ENCODE measurements around the gene IGF2BP2. TPM values are rescaled to one million over a fixed set of nuclear protein-coding genes. Genes with fewer than 3 reads are reported as not detected.

Gene IGF2BP2
- total and polyA plus RNA-seq, 2 of the 8 experiments (the other 6 are each of a cell fraction or from before 2014, with no cell fraction given): 7.4 to 121 TPM

DNA sequence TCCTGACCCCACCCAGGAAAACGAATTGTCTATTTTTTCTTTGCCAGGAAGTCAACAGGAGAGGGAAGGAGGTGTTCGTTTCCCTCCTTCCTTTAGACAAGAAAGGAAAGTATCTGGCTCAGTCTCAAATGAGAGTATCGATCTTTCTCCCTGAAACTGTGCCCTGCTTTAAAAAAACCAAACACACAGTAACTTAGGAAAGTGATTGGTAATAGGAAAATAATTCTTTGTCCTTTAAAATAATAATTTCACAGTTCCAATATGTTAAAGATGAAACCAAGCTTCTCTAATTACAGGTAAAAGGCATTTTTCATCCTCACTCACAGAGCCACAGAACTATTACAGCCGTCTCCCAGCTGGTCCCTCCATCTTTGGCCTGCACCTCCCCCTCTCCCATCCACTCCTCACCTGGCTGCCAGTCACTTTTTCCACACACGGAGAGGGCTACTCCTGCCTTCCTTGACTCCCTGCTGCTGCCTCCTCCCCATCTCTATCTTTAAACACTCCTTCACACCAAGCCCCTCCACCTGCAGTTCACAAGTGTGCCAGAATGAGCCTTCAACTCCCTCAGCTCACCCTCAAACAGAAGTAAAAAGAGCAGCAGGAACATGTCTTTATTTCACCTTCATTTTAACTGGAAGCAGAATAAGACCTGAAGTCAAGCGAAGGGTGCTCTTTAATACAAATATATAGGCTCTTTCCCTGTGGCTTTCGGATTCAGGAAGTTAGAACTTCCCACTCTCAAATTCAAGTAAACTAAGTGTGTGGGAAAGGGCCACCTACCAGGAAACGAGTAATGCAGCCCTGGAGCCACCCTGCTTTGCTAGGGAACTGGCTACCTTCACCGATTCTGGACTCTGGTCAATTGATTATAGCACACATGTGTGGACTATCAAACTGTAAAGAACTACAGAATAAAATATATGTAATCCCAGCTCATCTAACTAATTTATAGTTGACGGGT lies 122.3 kb downstream of the IGF2BP2 start:
- Histone ChIP-seq H3K4me2 (ENCODE audit: insufficient read depth in 1 of 2, low read depth in 2 of 2, low read length in 2 of 2) (peak overlapping the region in 1 of 2 experiments; percentile 37; a peak in 2 of 4 replicates), H2AK5ac (ENCODE audit: low read depth, low read length) (no peak overlapping the region)
- 68% methylated on average over 10 of the region's 10 CpGs; no CpG with 5 or more reads in 1 of the 2 experiments for WGBS, 2 experiments (ENCODE audit: extremely low coverage in 1 of 2, insufficient coverage in 1 of 2, insufficient read length in 1 of 2, insufficient replicate concordance in 2 of 2, low coverage in 1 of 2, low lambda C conversion rate in 2 of 2, missing lambda C conversion rate in 1 of 2)

More for the DNA sequence above, 122.3 kb downstream of the IGF2BP2 start:
- H4K8ac ChIP-seq (ENCODE audit: extremely low read depth, insufficient read depth, low read length): no peak overlapping the region
- H4K5ac ChIP-seq (ENCODE audit: insufficient read length, low read depth, low read length): no peak overlapping the region
- H2BK12ac ChIP-seq (ENCODE audit: low read depth, low read length): no peak overlapping the region
- H2AFZ ChIP-seq (ENCODE audit: low read length): no peak overlapping the region
- no peak overlapping the region for H3K27ac ChIP-seq (ENCODE audit: low read depth, low read length)
- H3K14ac ChIP-seq (ENCODE audit: insufficient read length): no peak overlapping the region
- ChIA-PET CTCF (ENCODE audit: partially characterized antibody) (interaction anchor here (1.1 to 3.7 kb wide), 8 partner anchors 9 to 202 kb away, joined by 3 to 16 read pairs (median 4); no protein-coding TSS in a partner anchor), POLR2A (ENCODE audit: partially characterized antibody) (interaction anchor here (0.6 to 2.9 kb wide), 2 partner anchors 10 to 435 kb away, joined by 3 to 10 read pairs; no protein-coding TSS in a partner anchor)
- no peaks in the 10 kb centered on the region for H3K23me2 ChIP-seq (ENCODE audit: low read depth, low read length)
- peaks cover 7 to 13% of the 10 kb centered on the region in 2 experiments for H4K20me1 ChIP-seq (replicated peaks in 1 of 2; ENCODE audit: control insufficient read depth in 1 of 2, insufficient read depth in 2 of 2, low read length in 2 of 2)
- H3K27me3 ChIP-seq (replicated peaks in 1 of 4; ENCODE audit: control insufficient read depth in 3 of 4, extremely low read depth in 1 of 4, insufficient read depth in 3 of 4, low read length in 3 of 4): no peaks in the 10 kb centered on the region
- peak overlapping the region; percentile 16; the same call in 1 of the 2 replicates for H3K18ac ChIP-seq (ENCODE audit: extremely low read depth, low read length)
- peaks cover 13% of the 10 kb centered on the region for H3K79me1 ChIP-seq (ENCODE audit: low read depth, low read length)
- H2BK5ac ChIP-seq (ENCODE audit: low read depth, low read length): 0 out of 2 replicates have a peak overlapping the region, but pooled peaks have one; percentile 54
- no peak overlapping the region for H2BK120ac ChIP-seq (replicated peaks; ENCODE audit: low read depth, low read length)
- no peak for FAIRE-seq
- no peaks in the 10 kb centered on the region for H3K36me3 ChIP-seq (ENCODE audit: control insufficient read depth in 2 of 4, insufficient read depth in 4 of 4, low read length in 3 of 4)
- no peak overlapping the region for H3K4ac ChIP-seq (replicated peaks; ENCODE audit: insufficient read length, low read depth, low read length)
- no peak overlapping the region for H3K9ac ChIP-seq (replicated peaks in 1 of 4; ENCODE audit: extremely low read depth in 1 of 4, low read depth in 3 of 4, low read length in 3 of 4)
- H3K56ac ChIP-seq (replicated peaks; ENCODE audit: insufficient read length, low read depth, low read length): no peak overlapping the region
- H3K4me3 ChIP-seq (ENCODE audit: extremely low read depth in 1 of 4, insufficient read depth in 2 of 4, low read depth in 3 of 4, low read length in 4 of 4): no peak overlapping the region
- peaks cover 0 to 92% of the 10 kb centered on the region in 2 experiments; a peak in 2 of 4 replicates for H3K79me2 ChIP-seq (ENCODE audit: control insufficient read depth in 1 of 2, insufficient read depth in 2 of 2, low read length in 2 of 2)
- DNase-seq (ENCODE audit: low read depth in 1 of 2, low spot score in 2 of 2): no peak
- no peaks in the 10 kb centered on the region for H3K9me3 ChIP-seq (ENCODE audit: insufficient read depth in 2 of 2, low read depth in 1 of 2, low read length in 1 of 2)
- H3K4me1 ChIP-seq (replicated peaks in 1 of 4; ENCODE audit: control insufficient read depth in 3 of 4, insufficient read depth in 4 of 4, low read length in 3 of 4): peaks cover 3 to 19% (median 12%) of the 10 kb centered on the region in 4 experiments
- no peak overlapping the region for H4K91ac ChIP-seq (replicated peaks; ENCODE audit: insufficient read length, low read length)
- TF ChIP-seq CTCF (IDR thresholded peaks at IDR 0.05; ENCODE audit: control extremely low read depth in 1 of 3, insufficient read depth in 1 of 3, low read depth in 1 of 3, low read length in 3 of 3): no peak
- TF ChIP-seq POLR2AphosphoS5 (IDR thresholded peaks at IDR 0.05; ENCODE audit: low read depth, low read length): no peak
- TF ChIP-seq CTBP2 (IDR thresholded peaks at IDR 0.05; ENCODE audit: borderline replicate concordance, insufficient read depth, insufficient read length, low read length): no peak
- no peak overlapping the region for H2BK20ac ChIP-seq (ENCODE audit: low read length)
- H3K23ac ChIP-seq (ENCODE audit: insufficient read length): no peak overlapping the region
- no peak overlapping the region for H2BK15ac ChIP-seq (ENCODE audit: low read length)

All from H1 (cell line).